Amygdala (tissue), 56 donors: ENCODE measurements around the gene COL23A1.

Source experiments
- DNase-seq, 56 donors: peaks; one replicate each; lab custom pipeline; 2025; lab: John Stamatoyannopoulos, UW

The COL23A1 gene

DNA sequence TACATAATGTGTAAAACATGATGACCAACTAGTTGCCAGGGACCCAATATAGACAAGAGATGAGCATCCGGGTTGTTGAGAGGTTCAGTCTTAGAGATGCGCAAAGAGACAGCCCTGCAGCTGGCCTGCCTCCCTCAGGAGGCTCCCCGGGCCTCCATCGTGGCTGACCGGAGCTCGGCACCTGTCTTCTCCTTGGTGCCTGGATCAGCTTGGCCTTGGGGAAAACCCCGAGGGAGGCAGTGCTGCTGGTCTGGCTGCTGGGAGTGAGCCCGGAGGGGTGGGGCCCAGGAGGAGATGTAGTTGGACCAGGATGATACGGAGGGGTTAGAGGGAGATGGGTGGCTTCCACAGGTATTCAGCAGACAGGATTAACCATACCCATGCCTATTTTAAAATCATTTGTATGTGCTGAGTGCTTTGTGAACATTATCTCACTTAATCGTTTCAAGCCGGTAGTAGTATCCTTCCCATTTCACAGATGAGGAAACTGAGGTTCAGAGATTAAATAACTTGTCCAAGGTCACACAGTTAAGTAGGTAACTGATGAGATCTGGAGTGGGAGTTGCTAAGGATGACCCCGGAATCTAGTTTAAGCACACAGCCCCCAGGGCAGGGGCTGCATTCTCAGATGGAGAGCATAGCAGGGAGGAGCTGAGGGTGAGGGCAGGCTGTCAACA, 173.8 kb downstream of the COL23A1 start:
- no peak for DNase-seq

- no peak for DNase-seq
Observed at GRCh38 chr5:178415353-178415752, 174.8 kb downstream of the COL23A1 start.

DNA sequence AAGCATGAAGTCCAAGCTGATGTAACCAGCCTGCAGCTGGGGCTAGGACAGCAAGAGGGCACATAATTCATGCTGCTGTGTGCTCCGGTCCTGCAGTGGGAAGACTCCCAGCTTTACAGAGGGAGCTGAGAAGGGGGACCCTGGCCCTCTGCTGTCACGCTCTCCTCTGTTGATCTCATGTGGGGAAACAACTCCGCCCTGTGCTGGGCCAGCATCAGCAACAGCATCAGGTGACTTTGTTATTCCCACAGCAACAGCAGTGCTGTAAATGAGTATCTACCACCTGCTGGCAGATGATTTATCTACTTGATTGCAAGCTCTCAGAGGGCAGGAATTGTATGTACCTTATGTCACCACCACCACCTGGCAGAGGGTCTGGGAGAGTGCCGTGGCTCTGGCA, 176.2 kb downstream of the COL23A1 start:
- no peak for DNase-seq

GRCh38 chr5:178411083-178411482, 179.1 kb downstream of the COL23A1 start:
- no peak for DNase-seq

- no peak for DNase-seq
Observed at GRCh38 chr5:178407646-178408045, 182.5 kb downstream of the COL23A1 start.

- DNase-seq, result no peak
Observed at GRCh38 chr5:178404987-178405386, 185.2 kb downstream of the COL23A1 start.

- no peak for DNase-seq
Observed at GRCh38 chr5:178403956-178404600, 186.1 kb downstream of the COL23A1 start.

- no peak for DNase-seq
Observed at GRCh38 chr5:178403351-178403750, 186.8 kb downstream of the COL23A1 start.

GRCh38 chr5:178399701-178400095, 190.5 kb downstream of the COL23A1 start:
- DNase-seq, result no peak

GRCh38 chr5:178398901-178399700, 191.1 kb downstream of the COL23A1 start:
- DNase-seq, result no peak

- DNase-seq, result peak in 7 of 56 donors; percentile 8 to 55 (median 16)
Observed at GRCh38 chr5:178396796-178397720, 193.1 kb downstream of the COL23A1 start.

GRCh38 chr5:178394074-178394473, 196.1 kb downstream of the COL23A1 start:
- DNase-seq, result no peak

DNA sequence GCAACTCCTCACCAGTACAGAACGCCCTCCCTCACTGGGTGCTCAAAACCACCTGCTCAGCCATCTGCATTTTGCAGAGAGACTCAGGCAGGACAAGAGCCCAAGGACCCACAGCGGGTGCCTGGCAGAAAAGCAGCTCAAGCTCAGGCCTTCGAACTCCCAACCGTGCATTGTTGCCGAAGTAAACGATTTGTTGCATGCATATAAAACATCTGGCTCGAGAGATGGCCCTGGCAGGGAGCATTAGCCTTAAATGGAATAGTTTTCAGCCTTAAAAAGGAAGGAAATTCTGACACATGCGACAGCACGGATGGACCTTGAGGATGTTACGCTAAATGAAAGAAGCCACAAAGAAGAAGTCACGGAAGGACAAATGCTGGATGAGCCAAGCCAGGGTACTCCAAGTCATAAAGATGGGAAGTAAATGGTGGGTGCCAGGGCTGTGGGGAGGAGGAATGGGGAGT, 197.2 kb downstream of the COL23A1 start:
- no peak for DNase-seq

GRCh38 chr5:178392386-178392785, 197.8 kb downstream of the COL23A1 start:
- no peak for DNase-seq

DNA sequence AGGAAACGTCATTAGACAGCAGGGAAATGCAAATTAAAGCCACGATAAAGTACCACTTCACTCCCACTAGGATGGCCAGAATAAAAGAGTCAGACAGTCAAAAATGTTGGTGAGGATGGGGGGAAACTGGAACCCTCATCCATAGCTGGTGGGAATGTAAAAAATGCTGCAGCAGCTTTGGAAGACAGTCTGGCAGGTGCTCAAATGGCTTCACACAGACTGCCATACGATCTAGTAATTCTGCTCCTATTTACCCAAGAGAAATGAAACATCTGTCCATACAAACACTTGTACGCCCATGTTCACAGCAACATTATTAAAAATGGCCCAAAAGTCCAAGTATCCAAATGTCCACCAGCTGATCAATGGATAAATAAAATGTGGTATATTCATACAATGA, 198.7 kb downstream of the COL23A1 start:
- DNase-seq, result no peak

DNA sequence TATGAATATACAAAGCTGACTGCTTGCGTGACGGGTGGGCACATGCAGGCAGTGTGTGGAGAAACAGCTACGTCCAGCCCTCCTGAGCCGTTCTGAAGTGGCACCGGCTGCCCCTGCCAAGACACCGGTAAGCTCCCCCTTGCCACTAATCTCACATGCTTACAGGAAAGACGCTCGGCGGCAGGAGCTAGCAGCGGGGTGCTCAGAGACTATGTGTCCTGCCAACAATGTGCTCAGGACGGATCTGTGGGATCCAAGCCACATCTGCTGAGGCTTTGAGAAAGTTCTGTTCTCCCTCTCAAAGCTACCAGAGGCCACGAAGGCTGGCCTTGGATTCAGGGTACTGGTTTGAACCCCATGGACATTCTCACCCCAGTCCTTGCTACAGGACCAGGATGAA, 200.4 kb downstream of the COL23A1 start:
- DNase-seq, result no peak

DNA sequence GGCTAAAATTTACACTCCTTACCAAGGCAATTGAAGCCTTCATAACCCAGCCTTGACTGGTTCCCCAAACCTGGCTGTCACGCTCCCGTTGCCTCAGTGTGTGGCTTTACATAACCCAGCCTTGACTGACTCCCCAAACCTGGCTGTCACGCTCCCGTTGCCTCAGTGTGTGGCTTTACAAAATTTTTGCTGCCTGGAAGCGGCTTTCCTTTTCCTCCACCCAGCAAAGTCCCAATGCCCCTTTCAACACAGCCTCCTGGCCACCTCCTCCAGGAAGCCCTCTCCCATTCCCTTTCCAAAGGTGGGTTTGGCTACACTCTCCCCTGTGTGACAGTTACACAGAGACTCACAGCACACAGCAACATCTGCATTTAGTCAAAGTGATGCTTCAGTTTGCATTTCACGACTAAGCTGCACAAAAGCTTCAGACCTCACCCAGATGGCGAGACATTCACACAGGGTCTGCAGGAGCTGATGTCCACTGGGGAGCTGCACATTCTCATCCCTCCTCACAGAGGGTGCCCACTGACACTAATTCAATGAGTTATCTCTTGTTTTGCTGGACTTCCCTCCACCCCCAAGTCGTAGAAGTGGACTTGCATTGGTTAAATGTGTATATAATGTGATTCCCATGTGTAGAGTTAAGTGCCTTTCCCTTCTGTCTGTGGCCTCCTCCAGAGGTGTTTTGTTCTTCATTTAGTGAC, 201.0 kb downstream of the COL23A1 start:
- no peak for DNase-seq

DNA sequence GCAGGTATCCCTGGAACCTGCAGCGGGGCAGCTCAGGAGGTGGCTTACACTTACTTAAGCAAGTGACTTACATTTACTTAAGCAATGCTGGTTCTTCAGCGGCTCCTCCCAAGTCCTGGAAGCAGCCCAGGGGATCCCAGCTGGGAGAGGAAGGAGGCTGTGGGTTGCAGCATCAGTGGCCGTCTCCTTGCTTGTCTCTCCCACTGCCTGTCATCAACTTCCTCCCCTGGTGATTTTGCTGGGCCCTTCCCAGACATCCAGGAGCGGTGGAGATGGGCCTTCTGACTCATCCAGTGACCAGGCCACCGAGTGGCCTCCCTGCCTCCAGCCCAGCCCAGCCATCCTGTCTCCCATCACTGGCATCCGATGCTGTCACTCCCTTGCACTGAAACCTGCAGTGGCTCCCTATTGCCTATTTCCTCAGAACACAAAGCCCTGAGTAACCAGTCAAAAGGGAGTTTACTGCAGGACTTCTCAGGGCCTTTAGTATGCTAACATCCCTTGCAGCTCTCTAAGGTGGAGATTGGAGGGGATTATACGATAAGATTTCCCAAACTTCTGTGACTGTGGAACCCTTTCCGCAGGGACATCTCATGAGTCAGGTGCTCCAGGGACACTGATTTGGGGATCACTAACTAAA, 201.7 kb downstream of the COL23A1 start:
- no peak for DNase-seq

DNA sequence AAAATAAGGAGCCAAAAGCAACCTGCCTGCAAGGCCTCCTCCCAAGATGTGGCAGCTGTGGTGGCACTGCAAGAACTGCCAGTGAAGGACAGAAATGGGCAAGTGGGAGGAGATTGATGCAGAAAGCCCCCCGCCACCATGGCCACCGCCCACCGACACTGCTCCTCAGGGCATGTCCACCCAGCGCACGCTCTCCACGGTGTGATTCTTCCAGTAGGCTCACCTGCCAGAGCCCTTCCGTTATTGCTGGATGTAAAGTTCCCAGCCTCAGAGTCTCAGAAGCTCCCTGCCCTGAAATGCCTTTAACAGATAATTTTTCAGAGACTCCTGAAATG, 202.4 kb downstream of the COL23A1 start:
- DNase-seq, result no peak
